SU-DHL-6 (cell line): Measurements from ENCODE around the gene NAA15.

Experiments used
- H2AFZ ChIP-seq: fragments of 200-600 bp; sonication (generic); 2 replicates; pipeline ENCODE4 v1.6.1; 2014; ENCODE audit warnings: low read depth, mild to moderate bottlenecking, moderate library complexity, mixed read lengths, antibody characterized with exemption, low read length; ENCODE audit not compliant: severe bottlenecking
- H3F3A ChIP-seq: fragments of 200-600 bp; shearing (Covaris generic); 2 replicates; pipeline ENCODE4 v1.6.0; 2016; ENCODE audit warnings: antibody characterized with exemption, mild to moderate bottlenecking; ENCODE audit not compliant: insufficient read depth
- H3K27ac ChIP-seq: fragments of 200-600 bp; sonication (generic); 2 replicates; pipeline ENCODE4 v1.5.1; 2016; ENCODE audit warnings: low read depth, mild to moderate bottlenecking, low read length, moderate library complexity, mixed read lengths
- H3K27me3 ChIP-seq: fragments of 200-600 bp; sonication (generic), shearing (Covaris generic); 2 replicates; pipeline ENCODE4 v1.6.0; 2014; ENCODE audit warnings: mild to moderate bottlenecking, low read length
- H3K36me3 ChIP-seq: fragments of 200-600 bp; sonication (generic); 2 replicates; pipeline ENCODE4 v1.6.1; 2014; ENCODE audit warnings: mild to moderate bottlenecking, low read length, mixed read lengths
- H3K4me2 ChIP-seq: fragments of 300-600, 200-600 bp; shearing (Covaris generic), sonication (generic); 2 replicates; pipeline ENCODE4 v1.6.0; 2014; ENCODE audit warnings: low read length, low read depth, mild to moderate bottlenecking; ENCODE audit not compliant: poor library complexity, severe bottlenecking
- H3K4me3 ChIP-seq: fragments of 200-600 bp; sonication (generic); 2 replicates; pipeline ENCODE4 v1.5.1; 2014; ENCODE audit warnings: antibody characterized with exemption, low read length, mild to moderate bottlenecking, mixed read lengths; ENCODE audit not compliant: insufficient read depth, poor library complexity, severe bottlenecking
- H3K79me2 ChIP-seq: fragments of 200-600 bp; sonication (generic); 2 replicates; pipeline ENCODE4 v1.6.1; 2014; ENCODE audit warnings: mild to moderate bottlenecking, low read length, moderate library complexity; ENCODE audit not compliant: insufficient read depth
- H3K9ac ChIP-seq: fragments of 200-600 bp; sonication (generic); 2 replicates; pipeline ENCODE4 v1.7.0; 2014; ENCODE audit warnings: mild to moderate bottlenecking, low read length
- H3K9me2 ChIP-seq: fragments of 200-600 bp; sonication (generic); replicated peaks from 2 replicates; pipeline ENCODE4 v1.6.1; 2014; ENCODE audit warnings: low read length; ENCODE audit not compliant: insufficient read depth
- H3K9me3 ChIP-seq: fragments of 200-600 bp; sonication (generic); 2 replicates; pipeline ENCODE4 v1.6.1; 2014; ENCODE audit warnings: low read length, mixed read lengths; ENCODE audit not compliant: insufficient read depth
- H4K20me1 ChIP-seq: fragments of 200-600 bp; sonication (generic); 2 replicates; pipeline ENCODE4 v1.6.1; 2014; ENCODE audit warnings: low read depth, mild to moderate bottlenecking, antibody characterized with exemption, low read length, moderate library complexity, mixed read lengths
- EZH2phosphoT487 ChIP-seq: fragments of 200-600 bp; sonication (generic), shearing (Covaris generic); conservative IDR thresholded peaks from 2 replicates; pipeline ENCODE4 v1.6.1; 2018; ENCODE audit warnings: mild to moderate bottlenecking, antibody characterized with exemption, low read length, moderate library complexity, mixed read lengths
- TF ChIP-seq, protein P1 (sequence below): fragments of 200-600 bp; sonication (generic); IDR thresholded peaks from one replicate; pipeline ENCODE4 v1.5.1; 2017; ENCODE audit warnings: antibody characterized with exemption, mild to moderate bottlenecking, low read length, moderate library complexity; ENCODE audit not compliant: insufficient read depth, poor library complexity, severe bottlenecking

NAA15 gene

GRCh38 chr4:139282721-139283075 is 18.6 kb upstream of the NAA15 start:
- Histone ChIP-seq H4K20me1 (no peaks in the 10 kb centered on the region), H2AFZ (no peak overlapping the region), H3K79me2 (no peaks in the 10 kb centered on the region), H3K36me3 (no peaks in the 10 kb centered on the region), H3K27ac (no peak overlapping the region), H3K9ac (no peak overlapping the region), H3K27me3 (no peaks in the 10 kb centered on the region), H3K9me3 (no peaks in the 10 kb centered on the region), H3K4me3 (no peak overlapping the region), H3K9me2 (no peaks in the 10 kb centered on the region), H3K4me2 (no peak overlapping the region), H3F3A (no peaks in the 10 kb centered on the region)
- TF ChIP-seq EZH2phosphoT487 = no peak
- TF ChIP-seq, protein P1, sequence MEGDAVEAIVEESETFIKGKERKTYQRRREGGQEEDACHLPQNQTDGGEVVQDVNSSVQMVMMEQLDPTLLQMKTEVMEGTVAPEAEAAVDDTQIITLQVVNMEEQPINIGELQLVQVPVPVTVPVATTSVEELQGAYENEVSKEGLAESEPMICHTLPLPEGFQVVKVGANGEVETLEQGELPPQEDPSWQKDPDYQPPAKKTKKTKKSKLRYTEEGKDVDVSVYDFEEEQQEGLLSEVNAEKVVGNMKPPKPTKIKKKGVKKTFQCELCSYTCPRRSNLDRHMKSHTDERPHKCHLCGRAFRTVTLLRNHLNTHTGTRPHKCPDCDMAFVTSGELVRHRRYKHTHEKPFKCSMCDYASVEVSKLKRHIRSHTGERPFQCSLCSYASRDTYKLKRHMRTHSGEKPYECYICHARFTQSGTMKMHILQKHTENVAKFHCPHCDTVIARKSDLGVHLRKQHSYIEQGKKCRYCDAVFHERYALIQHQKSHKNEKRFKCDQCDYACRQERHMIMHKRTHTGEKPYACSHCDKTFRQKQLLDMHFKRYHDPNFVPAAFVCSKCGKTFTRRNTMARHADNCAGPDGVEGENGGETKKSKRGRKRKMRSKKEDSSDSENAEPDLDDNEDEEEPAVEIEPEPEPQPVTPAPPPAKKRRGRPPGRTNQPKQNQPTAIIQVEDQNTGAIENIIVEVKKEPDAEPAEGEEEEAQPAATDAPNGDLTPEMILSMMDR = no peak

GRCh38 chr4:139286186-139286698 is 15.1 kb upstream of the NAA15 start:
- Histone ChIP-seq H3K36me3 (no peaks in the 10 kb centered on the region), H3K27ac (no peak overlapping the region), H3K4me2 (no peak overlapping the region), H3K9me3 (no peaks in the 10 kb centered on the region), H3K79me2 (no peaks in the 10 kb centered on the region), H3K9ac (no peak overlapping the region), H4K20me1 (no peaks in the 10 kb centered on the region), H3K27me3 (no peaks in the 10 kb centered on the region), H3K4me3 (no peak overlapping the region), H3K9me2 (no peaks in the 10 kb centered on the region), H3F3A (no peaks in the 10 kb centered on the region), H2AFZ (no peak overlapping the region)
- no peak for TF ChIP-seq EZH2phosphoT487
- TF ChIP-seq, protein P1 = no peak

GRCh38 chr4:139295206-139295941 is 5.9 kb upstream of the NAA15 start:
- H3K27ac ChIP-seq = peak overlapping the region; percentile 56
- no peak for TF ChIP-seq EZH2phosphoT487
- TF ChIP-seq, protein P1 = peak; percentile 47

More at GRCh38 chr4:139295206-139295941, 5.9 kb upstream of the NAA15 start:
- peak overlapping the region; percentile 83 for H3K4me3 ChIP-seq
- no peaks in the 10 kb centered on the region for H3K9me3 ChIP-seq
- H3K4me2 ChIP-seq = peak overlapping the region; percentile 78
- H3K27me3 ChIP-seq = no peaks in the 10 kb centered on the region
- no peaks in the 10 kb centered on the region for H3K9me2 ChIP-seq
- H4K20me1 ChIP-seq = no peaks in the 10 kb centered on the region
- peak overlapping the region; percentile 79 for H3K9ac ChIP-seq
- H3K36me3 ChIP-seq = peaks cover 2% of the 10 kb centered on the region; the same call in 1 of the 2 replicates
- no peaks in the 10 kb centered on the region for H3K79me2 ChIP-seq
- H3F3A ChIP-seq = no peaks in the 10 kb centered on the region
- peak overlapping the region; percentile 89 for H2AFZ ChIP-seq
